Omental fat pad (tissue), 4 donors: ENCODE data around the gene STH. TPM values are rescaled to one million over a fixed set of nuclear protein-coding genes. Genes with fewer than 3 reads are reported as not detected.

Source experiments
- ATAC-seq: fragments of 150-250 bp; one replicate; pipeline ENCODE4 v1.9.1; 2016; ENCODE audit warnings: mild to moderate bottlenecking, moderate library complexity; ENCODE audit not compliant: low FRiP score
- DNase-seq: peaks from one replicate; pipeline ENCODE4 v3.0.0-alpha.2; 2019; ENCODE audit warnings: low spot score
- total RNA-seq, 4 donors: library from RNA; depleted of rRNA; stranded (reverse); fragments of >200 nt; gene quantifications; one replicate each; pipeline ENCODE4 v1.1.0, GENCODE V29; 2016
- TF ChIP-seq, protein P1 (sequence below), 3 donors: fragments of 450-650 bp; IDR thresholded peaks; one replicate each; pipeline ENCODE4 v1.5.1; 2016 to 2017; ENCODE audit warnings: antibody characterized with exemption in 3 of 3, mild to moderate bottlenecking in 3 of 3, moderate library complexity in 2 of 3

The STH gene
- total RNA-seq, 4 donors from 2014 or later, result not detected

DNA sequence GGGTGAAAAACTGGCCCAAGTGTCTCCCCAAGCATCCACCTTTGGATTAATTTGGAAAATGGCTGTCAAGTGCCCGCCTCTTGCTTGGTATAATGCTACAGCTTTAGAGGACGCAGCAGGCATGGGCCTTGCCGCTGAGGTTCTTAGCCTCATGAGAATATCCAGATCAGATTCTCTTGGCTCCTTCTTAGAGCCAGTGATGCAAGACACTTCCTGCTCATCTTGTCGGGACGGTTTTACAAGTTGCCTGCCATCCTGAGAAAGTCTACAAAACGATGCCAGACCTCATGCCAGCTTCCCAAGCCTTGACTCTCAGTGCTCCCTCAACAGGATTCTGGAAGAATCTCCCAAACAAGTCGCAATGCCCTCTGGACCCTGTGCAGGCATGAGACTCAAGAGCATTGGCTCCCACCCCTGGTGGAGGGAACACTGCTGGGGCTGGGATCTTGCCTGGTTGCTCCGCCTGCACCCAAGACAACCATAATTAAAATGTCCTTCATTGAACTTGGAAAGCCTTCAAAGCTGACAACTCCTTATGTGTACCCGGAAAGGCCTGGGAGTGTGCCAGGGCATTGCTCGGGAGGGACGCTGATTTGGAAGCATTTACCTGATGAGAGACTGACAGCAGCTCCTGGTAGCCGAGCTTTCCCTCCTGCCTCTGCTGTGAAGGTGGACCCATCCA is 25.8 kb upstream of the STH start:
- TF ChIP-seq, protein P1, sequence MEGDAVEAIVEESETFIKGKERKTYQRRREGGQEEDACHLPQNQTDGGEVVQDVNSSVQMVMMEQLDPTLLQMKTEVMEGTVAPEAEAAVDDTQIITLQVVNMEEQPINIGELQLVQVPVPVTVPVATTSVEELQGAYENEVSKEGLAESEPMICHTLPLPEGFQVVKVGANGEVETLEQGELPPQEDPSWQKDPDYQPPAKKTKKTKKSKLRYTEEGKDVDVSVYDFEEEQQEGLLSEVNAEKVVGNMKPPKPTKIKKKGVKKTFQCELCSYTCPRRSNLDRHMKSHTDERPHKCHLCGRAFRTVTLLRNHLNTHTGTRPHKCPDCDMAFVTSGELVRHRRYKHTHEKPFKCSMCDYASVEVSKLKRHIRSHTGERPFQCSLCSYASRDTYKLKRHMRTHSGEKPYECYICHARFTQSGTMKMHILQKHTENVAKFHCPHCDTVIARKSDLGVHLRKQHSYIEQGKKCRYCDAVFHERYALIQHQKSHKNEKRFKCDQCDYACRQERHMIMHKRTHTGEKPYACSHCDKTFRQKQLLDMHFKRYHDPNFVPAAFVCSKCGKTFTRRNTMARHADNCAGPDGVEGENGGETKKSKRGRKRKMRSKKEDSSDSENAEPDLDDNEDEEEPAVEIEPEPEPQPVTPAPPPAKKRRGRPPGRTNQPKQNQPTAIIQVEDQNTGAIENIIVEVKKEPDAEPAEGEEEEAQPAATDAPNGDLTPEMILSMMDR (IDR thresholded peaks at IDR 0.05), result no peak
- ATAC-seq, result no peak
- no peak for DNase-seq

DNA sequence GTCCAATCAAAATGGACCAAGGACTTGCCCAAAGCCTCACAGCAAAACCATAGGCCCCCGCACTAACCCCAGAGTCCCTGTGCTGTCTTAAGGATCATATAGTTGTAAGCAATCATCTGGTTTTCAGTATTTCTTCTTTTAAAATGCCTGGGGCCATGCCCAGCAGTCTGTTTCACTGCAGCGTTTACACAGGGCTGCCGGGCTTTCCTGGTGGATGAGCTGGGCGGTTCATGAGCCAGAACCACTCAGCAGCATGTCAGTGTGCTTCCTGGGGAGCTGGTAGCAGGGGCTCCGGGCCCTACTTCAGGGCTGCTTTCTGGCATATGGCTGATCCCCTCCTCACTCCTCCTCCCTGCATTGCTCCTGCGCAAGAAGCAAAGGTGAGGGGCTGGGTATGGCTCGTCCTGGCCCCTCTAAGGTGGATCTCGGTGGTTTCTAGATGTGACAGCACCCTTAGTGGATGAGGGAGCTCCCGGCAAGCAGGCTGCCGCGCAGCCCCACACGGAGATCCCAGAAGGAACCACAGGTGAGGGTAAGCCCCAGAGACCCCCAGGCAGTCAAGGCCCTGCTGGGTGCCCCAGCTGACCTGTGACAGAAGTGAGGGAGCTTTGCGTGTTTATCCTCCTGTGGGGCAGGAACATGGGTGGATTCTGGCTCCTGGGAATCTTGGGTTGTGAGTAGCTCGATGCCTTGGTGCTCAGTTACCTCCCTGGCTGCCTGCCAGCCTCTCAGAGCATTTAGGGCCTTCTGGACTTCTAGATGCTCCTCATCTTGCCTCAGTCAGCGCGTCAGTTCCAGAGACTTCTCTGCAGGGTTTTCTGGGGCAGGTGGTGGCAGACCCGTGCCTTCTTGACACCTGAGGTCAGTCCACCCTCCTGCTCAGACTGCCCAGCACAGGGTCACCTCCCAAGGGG is 24.8 kb upstream of the STH start:
- no peak for ATAC-seq
- DNase-seq, result no peak
- TF ChIP-seq, protein P1 (IDR thresholded peaks at IDR 0.05), result no peak

DNA sequence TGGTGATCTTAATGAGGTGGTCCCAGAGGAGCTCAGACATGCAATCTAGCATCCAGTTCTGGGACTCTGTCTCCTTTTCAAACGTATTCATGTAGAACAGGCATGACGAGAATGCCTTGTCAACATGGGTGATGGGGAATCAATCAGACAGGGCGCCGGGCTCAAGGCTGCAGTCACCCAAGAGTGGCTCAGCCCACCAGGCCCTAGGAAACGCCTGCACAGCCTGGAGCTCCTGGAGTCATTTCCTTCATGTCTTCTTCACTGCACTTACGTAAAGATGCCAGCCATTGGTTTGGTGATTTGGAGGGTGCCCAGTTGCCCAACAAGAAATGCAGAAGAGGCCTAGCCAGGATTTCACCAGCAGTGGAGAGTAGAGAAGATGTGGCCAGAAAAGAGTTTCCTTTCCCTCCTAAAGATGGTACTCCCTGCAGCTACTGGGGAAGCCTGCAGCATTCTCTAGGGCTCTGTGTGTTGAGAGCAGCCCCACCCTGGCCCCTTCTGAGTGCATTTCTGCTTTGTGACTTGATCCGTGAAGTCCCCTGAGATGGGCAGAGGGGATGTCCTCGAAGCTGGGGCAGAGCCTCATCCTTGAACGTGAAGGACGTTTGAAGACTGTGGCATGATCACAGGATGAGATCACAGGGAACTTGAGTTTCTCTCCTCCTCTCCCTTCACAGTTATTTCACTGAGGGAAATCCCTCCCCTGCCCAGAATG is 24.0 kb upstream of the STH start:
- no peak for DNase-seq
- TF ChIP-seq, protein P1 (IDR thresholded peaks at IDR 0.05), result no peak
- no peak for ATAC-seq

DNA sequence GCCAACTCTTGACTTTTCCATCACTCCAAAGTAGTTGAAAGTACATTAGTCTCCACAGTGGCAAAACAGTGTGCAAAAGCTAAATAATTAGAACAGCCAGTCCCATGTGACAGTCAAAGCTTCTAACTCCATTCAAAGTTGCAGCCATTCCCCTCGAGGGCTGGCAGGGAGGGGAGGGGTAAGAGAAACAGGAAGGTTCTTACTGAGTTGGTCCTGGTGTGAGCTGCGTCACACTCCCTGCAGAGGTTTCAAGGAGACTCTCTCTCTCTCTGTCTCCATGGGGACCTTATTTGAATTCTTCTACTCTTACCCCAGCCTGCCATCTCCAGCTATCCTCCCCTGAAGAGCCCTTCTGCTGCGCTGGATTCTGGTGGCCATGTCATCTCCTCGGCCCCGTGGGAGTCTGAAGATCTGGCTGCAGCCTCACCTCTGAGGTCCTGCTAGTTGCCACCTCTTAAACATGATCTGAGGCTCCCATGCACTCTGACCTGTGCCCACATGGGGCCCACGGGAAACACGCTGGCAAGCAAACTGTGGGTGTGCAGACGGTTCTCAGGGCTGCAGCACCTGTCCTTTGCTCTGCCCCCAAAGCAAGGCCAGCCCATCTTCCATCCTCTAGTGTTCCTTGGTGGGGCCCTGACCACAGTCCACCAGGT is 23.3 kb upstream of the STH start:
- TF ChIP-seq, protein P1 (IDR thresholded peaks at IDR 0.05), result no peak
- ATAC-seq (no peak), DNase-seq (no peak)

DNA sequence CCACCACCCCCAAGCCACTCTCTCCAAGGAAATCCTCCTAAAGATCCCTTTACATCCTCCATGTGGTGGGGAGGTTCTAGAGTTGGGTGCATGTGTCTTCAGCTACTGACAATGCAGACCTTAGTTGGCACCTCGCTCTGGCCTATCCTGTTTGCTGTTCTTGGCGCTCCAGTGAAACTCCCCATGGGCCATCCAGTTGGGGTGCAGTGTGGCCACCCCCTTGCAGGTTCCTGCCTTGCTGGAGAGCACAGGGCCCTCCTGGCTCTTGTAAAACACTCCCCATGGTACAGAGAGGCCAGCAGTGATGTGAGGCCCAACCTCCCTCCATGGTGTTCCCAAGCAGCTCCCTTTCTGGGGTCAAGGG is 22.7 kb upstream of the STH start:
- DNase-seq (no peak), ATAC-seq (no peak)
- TF ChIP-seq, protein P1 (IDR thresholded peaks at IDR 0.05), result no peak

DNA sequence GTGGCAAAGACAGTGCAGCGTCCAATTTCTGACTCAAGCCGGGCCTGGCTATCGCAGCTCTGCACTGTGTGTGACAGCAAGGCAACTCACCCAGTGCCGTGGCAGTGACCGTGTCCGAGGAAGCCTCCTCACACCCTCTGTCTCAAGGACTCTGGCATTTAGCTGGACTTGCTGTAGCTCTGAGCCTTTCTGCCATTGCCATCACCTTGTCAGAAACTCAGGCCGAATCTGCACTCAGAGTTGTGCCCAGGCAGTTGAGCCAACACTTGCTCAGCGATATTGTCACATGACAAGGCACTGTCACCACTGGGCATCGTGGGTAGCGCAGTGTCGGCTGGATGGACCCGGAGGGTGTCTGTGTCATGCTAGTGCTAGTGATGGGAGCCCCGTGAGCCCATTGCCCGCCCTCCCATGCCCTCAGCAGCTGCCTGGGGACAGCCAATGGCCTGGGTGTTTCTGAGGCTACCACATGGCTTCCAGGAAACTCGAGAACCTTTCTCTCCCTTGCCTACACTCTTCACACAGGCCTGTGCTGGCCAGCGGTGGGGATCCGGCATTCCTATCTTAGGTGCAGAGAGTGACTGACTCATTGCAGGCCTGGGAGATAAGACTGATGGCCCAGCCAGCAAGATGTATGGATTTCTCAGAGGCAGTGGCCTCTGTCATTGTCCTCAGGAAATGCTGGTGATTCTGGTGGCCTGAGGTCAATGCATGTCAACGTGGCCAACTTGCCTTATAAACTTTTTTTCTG is 22.1 kb upstream of the STH start:
- TF ChIP-seq, protein P1 (IDR thresholded peaks at IDR 0.05), result no peak
- DNase-seq (no peak), ATAC-seq (no peak)
